SK-N-MC (cell line): ENCODE data around the gene SPNS3.

Experiments used
- EZH2 ChIP-seq: fragments of 200-600 bp; sonication (generic); IDR thresholded peaks from one replicate; pipeline ENCODE4 v1.6.1; 2017; ENCODE audit warnings: antibody characterized with exemption
- FOXP2 ChIP-seq: optimal IDR thresholded peaks from 2 replicates; pipeline ENCODE3; 2011; ENCODE audit warnings: mild to moderate bottlenecking, moderate library complexity; ENCODE audit not compliant: insufficient read depth; ENCODE audit errors: extremely low read length, control extremely low read depth
- POLR2AphosphoS5 ChIP-seq: IDR thresholded peaks from 2 replicates; pipeline ENCODE4 v1.6.1; 2012; ENCODE audit warnings: mild to moderate bottlenecking, low read depth, low read length, borderline replicate concordance

- no peak for TF ChIP-seq POLR2AphosphoS5
- TF ChIP-seq EZH2: no peak
- TF ChIP-seq FOXP2: no peak
Observed at GRCh38 chr17:4535667-4536258, 102.0 kb downstream of the SPNS3 start.
